ENCODE data around the gene MYH15. TPM values are rescaled to one million over a fixed set of nuclear protein-coding genes. Genes with fewer than 3 reads are reported as not detected.

Gene MYH15
- total RNA-seq, 1 donor from 2014 or later, result 0.77 TPM

DNA sequence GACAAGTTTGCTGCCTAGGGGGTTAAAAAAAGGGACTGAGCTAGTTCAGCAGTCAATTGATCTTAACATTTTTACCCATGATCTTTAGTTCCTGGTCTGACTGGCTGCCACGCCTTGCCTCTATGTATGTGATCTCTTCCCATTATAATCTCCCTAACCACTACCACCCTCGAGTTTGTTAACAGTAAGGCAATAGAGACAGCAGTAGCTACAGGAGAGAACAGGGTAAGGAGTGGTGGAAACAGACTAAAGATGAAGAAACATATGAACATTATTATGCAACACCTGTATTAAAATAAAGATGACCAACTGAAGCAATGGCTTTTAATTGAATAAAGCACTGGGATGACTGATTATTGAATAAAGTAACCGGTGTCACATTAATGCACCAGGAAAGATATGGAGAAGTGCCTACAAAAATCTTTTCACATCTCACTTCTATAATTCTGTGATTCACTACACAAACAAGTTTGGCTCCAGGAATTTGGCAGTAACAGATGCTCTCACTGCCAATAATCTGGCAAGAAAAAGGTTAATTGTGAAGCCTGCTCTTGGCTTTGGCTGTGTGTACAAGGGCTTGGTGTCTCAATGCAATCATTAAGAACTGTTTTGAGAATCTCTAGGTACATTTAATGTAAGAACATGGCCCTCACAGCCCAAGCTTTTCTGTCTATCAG lies 118.3 kb downstream of the MYH15 start:
- no peak for DNase-seq (ENCODE audit: extremely low spot score, unreplicated experiment)

GRCh38 chr3:108389372-108389771 lies 121.0 kb downstream of the MYH15 start:
- H3K4me3 Mint-ChIP-seq, result no peak overlapping the region
- H3K27me3 Mint-ChIP-seq, result no peaks in the 10 kb centered on the region
- no peak for DNase-seq (ENCODE audit: extremely low spot score, unreplicated experiment)
- H3K4me1 Mint-ChIP-seq (ENCODE audit: unreplicated experiment), result peaks cover 13% of the 10 kb centered on the region
- TF ChIP-seq, protein P1, sequence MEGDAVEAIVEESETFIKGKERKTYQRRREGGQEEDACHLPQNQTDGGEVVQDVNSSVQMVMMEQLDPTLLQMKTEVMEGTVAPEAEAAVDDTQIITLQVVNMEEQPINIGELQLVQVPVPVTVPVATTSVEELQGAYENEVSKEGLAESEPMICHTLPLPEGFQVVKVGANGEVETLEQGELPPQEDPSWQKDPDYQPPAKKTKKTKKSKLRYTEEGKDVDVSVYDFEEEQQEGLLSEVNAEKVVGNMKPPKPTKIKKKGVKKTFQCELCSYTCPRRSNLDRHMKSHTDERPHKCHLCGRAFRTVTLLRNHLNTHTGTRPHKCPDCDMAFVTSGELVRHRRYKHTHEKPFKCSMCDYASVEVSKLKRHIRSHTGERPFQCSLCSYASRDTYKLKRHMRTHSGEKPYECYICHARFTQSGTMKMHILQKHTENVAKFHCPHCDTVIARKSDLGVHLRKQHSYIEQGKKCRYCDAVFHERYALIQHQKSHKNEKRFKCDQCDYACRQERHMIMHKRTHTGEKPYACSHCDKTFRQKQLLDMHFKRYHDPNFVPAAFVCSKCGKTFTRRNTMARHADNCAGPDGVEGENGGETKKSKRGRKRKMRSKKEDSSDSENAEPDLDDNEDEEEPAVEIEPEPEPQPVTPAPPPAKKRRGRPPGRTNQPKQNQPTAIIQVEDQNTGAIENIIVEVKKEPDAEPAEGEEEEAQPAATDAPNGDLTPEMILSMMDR (conservative IDR thresholded peaks at IDR 0.05), result no peak
- H3K9me3 Mint-ChIP-seq, result no peaks in the 10 kb centered on the region
- no peak overlapping the region for H3K27ac Mint-ChIP-seq
- no peaks in the 10 kb centered on the region for H3K36me3 Mint-ChIP-seq

More for the DNA sequence above, 118.3 kb downstream of the MYH15 start:
- no peaks in the 10 kb centered on the region for H3K36me3 Mint-ChIP-seq
- TF ChIP-seq, protein P1 (conservative IDR thresholded peaks at IDR 0.05), result no peak
- H3K27me3 Mint-ChIP-seq, result peaks cover under 1% of the 10 kb centered on the region
- no peak overlapping the region for H3K4me3 Mint-ChIP-seq
- H3K27ac Mint-ChIP-seq, result no peak overlapping the region
- peaks cover 4% of the 10 kb centered on the region for H3K9me3 Mint-ChIP-seq
- peaks cover 13% of the 10 kb centered on the region for H3K4me1 Mint-ChIP-seq (ENCODE audit: unreplicated experiment)

GRCh38 chr3:108388136-108389132 lies 122.0 kb downstream of the MYH15 start:
- H3K27ac Mint-ChIP-seq, result no peak overlapping the region
- H3K36me3 Mint-ChIP-seq, result no peaks in the 10 kb centered on the region
- no peaks in the 10 kb centered on the region for H3K27me3 Mint-ChIP-seq
- TF ChIP-seq, protein P1 (conservative IDR thresholded peaks at IDR 0.05), result no peak
- no peak overlapping the region for H3K4me3 Mint-ChIP-seq
- H3K4me1 Mint-ChIP-seq (ENCODE audit: unreplicated experiment), result peaks cover 13% of the 10 kb centered on the region
- no peak for DNase-seq (ENCODE audit: extremely low spot score, unreplicated experiment)
- H3K9me3 Mint-ChIP-seq, result no peaks in the 10 kb centered on the region

- TF ChIP-seq, protein P1 (conservative IDR thresholded peaks at IDR 0.05), result no peak
- no peaks in the 10 kb centered on the region for H3K36me3 Mint-ChIP-seq
- no peak overlapping the region for H3K4me3 Mint-ChIP-seq
- peaks cover 19% of the 10 kb centered on the region for H3K4me1 Mint-ChIP-seq (ENCODE audit: unreplicated experiment)
- H3K9me3 Mint-ChIP-seq, result no peaks in the 10 kb centered on the region
- no peak for DNase-seq (ENCODE audit: extremely low spot score, unreplicated experiment)
- no peaks in the 10 kb centered on the region for H3K27me3 Mint-ChIP-seq
- H3K27ac Mint-ChIP-seq, result no peak overlapping the region
Measured at GRCh38 chr3:108387063-108387462, 123.3 kb downstream of the MYH15 start.

GRCh38 chr3:108383306-108383705 lies 127.1 kb downstream of the MYH15 start:
- DNase-seq (ENCODE audit: extremely low spot score, unreplicated experiment), result no peak
- H3K36me3 Mint-ChIP-seq, result no peaks in the 10 kb centered on the region
- no peak overlapping the region for H3K27ac Mint-ChIP-seq
- no peaks in the 10 kb centered on the region for H3K27me3 Mint-ChIP-seq
- H3K4me1 Mint-ChIP-seq (ENCODE audit: unreplicated experiment), result peaks cover 26% of the 10 kb centered on the region
- no peaks in the 10 kb centered on the region for H3K9me3 Mint-ChIP-seq
- no peak overlapping the region for H3K4me3 Mint-ChIP-seq
- TF ChIP-seq, protein P1 (conservative IDR thresholded peaks at IDR 0.05), result no peak

Measured in type B pancreatic cell (in vitro differentiated cells).